Stimulated activated CD4-positive, alpha-beta T cell treated with anti-CD3 and anti-CD28 coated beads, Interleukin-12 subunit alpha, Interleukin-12 subunit beta, amount 100 ng/mL, for 24 hours (primary cell): Measurements from ENCODE around the gene CFAP221.

Source experiments
- DNase-seq, 2 experiments: peaks; one replicate each; pipeline ENCODE4 v3.0.0-alpha.2; 2020; ENCODE audit warnings: low read depth in 2 of 2

Gene CFAP221

DNA sequence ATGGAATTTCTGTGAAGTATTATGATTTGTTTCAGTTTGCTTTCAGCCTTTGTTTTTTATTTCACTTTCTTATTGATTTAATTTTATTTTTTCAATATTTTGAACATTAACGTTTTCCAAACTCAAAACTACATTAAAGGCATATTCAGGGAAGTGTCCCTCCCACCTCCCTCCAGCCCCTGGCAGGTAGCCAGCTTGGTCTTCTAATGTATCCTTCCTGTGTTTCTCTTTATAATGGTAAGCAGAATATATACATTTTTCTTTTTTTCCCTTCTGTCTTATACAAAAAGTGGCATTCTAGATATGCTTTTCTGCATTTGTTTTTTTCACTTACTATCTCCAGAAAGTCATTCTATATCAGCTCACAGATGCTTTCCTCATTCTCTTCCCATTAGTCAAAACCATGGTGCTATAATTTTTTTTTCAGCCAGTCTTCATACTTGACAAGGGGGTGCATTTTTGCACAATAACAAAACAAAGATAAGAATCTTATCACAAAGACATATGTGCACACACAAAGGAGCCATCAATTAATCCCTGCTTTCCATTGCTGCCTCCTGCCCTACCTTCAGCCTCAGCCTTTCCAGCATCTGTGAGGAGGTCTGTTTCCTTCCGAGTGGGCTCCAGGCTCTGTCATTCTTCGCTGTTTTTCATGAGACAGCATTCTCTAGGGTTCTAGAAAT, 101.1 kb downstream of the CFAP221 start:
- DNase-seq, result no peak

DNA sequence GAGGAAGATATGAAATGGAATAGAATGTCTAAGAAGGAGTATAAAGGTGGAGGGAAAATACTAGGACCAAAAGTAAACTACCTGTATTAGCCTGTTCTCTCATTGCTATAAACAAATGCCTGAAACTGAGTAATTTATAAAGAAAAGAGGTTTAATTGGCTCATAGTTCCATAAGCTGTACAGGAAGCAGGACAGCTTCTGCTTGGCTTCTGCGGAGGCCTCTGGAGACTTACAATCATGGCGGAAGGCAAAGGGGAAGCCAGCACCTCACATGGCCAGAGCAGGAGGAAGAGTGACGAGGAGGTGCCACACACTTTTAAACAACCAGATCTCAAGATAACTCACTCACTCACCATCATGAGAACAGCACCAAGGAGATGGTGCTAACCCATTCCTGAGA, 101.9 kb downstream of the CFAP221 start:
- DNase-seq, result no peak

DNA sequence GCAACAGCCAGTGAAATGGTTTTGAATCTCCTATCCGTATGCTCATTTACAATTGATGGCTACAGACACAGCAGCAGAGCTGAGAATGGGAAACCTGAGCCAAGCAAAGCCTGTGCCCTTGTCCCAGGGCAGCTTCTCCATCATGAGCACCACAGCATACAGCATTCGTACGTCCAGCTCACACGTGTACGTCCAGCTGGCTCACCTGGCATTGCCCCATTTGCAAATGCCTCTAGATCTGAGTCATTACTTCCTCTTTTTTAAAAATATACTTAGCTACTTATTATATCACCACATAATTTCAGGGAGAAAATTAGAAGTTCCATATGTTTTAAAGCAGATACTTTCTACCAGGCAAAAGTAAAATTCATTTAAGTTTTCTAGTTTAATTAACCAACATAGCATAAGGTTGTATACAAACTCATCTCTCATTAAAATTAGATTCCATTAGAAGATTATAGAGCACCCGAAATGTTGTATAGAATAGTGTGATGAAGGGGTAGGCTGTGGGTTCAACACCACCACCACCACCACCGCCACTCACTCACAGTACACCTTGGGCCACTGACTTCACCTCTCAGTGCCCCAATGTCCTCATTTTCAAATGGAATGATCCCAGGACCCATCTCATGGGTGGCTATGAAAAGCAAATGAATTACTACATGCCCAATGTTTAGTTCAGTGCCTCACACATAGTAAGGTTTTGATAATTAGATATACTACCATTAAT, 103.4 kb downstream of the CFAP221 start:
- no peak for DNase-seq

DNA sequence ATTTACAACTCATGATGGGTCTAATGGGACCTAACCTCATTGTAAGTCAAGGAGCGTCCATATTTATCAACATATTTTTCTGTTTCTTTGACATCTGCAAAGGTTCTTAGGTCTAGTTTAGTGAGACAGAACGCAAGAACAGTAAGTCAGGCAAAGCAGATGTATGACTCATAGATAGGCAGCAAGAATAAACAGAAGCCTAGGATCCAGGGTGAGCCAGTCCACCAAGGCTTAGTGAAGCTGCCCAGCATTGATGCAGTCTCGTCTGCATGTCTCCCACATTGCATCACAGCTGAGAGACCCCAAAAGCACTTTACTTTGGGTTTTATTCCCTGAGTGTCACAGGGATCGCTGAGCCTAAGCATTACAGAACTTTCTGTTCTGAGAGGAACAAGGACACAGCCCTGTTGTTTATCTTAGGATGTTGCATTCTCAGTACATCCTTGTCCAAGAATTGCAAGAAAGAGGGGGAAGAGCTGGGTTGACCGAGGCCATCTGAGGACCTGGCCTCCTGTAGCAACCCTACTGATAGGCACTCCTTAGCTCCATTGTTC, 105.2 kb downstream of the CFAP221 start:
- no peak for DNase-seq

DNA sequence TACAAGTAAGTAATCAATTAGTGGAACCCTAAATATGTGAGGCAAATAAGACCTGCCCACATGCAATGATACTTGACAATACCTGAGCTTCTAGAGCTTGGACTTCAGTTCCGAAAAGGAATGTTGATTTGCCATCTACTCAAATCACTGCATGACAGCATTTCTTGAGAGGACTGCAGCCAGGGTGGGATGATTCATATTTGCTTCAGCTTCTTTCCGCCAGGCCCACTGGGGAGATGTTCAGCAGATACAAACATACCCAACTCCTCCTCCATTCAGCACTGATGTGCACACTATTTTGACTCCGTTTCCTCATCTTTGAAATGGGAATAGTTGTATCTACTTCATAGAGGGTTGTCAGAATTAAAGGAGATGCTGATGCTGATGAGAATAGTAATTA, 106.0 kb downstream of the CFAP221 start:
- no peak for DNase-seq

- DNase-seq, result no peak
Observed at GRCh38 chr2:119650846-119651370, 106.7 kb downstream of the CFAP221 start.

GRCh38 chr2:119657466-119658145, 113.4 kb downstream of the CFAP221 start:
- no peak for DNase-seq

- no peak for DNase-seq
Observed at GRCh38 chr2:119659601-119660342, 115.5 kb downstream of the CFAP221 start.

GRCh38 chr2:119660343-119660658, 116.1 kb downstream of the CFAP221 start:
- no peak for DNase-seq

DNA sequence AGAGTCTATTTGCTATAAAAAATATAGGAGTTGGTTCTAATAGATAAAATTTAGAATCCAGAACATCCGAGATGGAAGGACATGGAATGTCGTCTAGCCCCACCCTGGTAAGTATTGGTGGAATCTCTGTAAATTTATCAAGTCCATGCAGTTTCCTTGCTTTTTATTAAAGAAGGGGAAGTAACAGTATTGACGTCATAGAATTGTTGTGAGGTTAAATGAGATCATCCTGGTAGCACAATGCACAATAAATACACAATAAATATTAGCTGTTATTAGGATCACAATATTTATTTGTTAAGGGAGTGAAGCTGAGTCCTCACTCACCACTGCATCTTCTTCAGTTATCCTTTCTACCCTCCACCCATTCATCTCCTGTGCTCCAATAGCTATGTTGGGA, 118.0 kb downstream of the CFAP221 start:
- no peak for DNase-seq

DNA sequence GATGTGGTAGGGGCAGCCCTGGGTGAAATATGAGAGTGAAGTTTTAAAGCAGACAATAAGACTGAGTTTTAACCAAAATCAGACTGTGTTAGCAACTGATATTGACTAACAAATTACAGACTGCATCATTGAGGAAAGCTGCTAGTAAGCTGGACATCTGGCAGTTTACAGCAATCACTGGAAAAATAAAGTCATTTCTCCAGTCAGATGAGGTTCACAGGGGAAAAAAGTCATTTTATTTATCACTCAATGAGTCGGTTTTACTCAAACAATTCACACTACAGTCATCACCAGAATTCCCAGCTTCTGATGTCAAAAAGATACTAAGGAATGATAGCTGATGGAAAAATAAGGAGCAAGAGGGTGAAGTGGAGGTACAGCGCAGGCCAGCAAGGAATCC, 124.3 kb downstream of the CFAP221 start:
- DNase-seq, result no peak

DNA sequence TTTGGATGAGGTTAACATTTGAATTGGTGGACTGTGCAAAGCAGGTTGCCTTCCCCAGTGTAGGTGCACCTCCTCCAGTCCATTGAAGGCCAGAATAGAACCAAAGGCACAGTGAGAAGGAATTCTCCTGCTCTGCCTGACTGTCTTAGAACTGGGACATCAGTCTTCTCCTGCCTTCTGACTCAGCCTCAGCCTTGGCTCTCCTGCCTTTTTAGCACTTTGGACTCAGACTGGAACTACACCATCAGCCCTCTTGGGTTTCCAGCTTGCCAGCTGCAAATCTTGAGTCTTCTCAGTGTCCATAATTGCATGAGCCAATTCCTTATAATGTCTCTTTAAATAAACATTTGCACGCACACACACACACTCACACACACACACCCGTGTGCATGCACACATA, 126.8 kb downstream of the CFAP221 start:
- no peak for DNase-seq

- no peak for DNase-seq
Observed at GRCh38 chr2:119671752-119672151, 127.5 kb downstream of the CFAP221 start.

- DNase-seq, result no peak
Observed at GRCh38 chr2:119672161-119672862, 128.1 kb downstream of the CFAP221 start.

GRCh38 chr2:119673796-119674195, 129.5 kb downstream of the CFAP221 start:
- DNase-seq, result no peak

DNA sequence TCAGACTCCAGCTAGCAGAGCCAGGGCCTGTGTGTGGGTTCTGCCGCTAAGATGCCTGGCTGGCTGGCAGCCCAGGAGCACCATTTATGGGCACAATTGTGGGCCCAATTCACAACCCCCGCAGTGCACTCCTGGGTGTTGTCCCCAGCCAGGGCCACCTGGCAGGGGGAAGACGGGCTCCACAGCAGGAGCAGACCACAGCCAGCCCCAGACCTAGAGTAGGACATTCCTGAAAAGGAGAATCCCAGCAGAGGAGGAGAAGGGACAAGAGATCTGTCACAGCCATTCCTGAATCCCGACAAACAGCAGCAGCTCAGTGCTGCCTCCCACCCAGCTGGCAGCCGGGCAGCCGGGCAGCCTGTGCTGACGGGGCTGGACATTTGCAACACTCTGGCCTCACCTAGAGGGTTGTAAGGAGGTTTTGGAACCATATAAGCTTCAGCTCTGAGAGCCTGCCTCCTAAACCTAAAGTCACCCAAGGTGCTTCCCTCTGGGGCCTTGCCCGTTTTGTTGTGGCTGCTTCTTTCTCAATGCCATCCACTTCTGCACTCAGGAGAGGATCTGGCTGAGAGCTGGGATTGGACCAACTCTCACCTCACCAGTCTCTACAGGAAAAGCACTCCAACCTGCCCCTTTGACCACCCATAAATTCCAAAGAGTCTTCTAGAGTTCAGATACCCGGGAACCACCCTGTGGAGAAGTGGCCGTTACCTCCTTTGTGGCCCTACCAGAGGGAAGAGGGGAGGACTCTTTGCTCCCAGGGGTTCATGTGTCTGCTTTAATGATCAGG, 130.7 kb downstream of the CFAP221 start:
- DNase-seq, result no peak

- DNase-seq, result no peak
Observed at GRCh38 chr2:119678021-119678656, 133.9 kb downstream of the CFAP221 start.

- DNase-seq, result no peak
Observed at GRCh38 chr2:119679526-119679837, 135.2 kb downstream of the CFAP221 start.

DNA sequence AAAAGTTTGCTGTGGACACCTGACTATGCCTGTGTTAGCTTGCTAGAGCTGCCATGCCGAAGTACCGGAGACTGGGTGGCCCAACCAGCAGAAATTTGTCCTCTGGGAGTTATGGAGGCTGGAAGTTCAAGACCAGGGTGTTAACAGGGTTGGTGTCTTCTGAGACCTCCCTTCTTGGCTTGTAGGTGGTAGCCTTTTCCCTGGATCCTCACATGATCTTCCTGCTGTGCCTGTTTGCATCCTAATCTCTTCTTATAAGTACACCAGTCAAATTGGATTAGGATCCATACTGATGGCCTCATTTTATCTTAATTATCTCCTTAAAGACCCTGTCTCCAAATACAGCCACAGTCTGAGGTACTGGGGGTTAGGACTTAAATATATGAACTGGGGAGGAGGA, 135.6 kb downstream of the CFAP221 start:
- no peak for DNase-seq
